Heart left ventricle (tissue), 16 donors: ENCODE measurements around the gene WBP2NL. TPM values are rescaled to one million over a fixed set of nuclear protein-coding genes. Genes with fewer than 3 reads are reported as not detected.

Source experiments
- ATAC-seq, 4 donors: fragments of 200-7000 bp; cut with Tn5 transposase; one replicate each; pipeline ENCODE4 v1.9.1; 2020 to 2022; ENCODE audit warnings: moderate library complexity in 4 of 4, mild to moderate bottlenecking in 3 of 4, moderate number of reproducible peaks in 1 of 4
- DNase-seq, 5 donors: peaks; one replicate each; pipeline ENCODE4 v3.0.0-alpha.2; 2020
- H3K27ac ChIP-seq, 12 donors: fragments of 200-600 bp; sonication (generic) in 4 of 12; one replicate each; pipeline versions ENCODE4 v1.5.0 to v1.8.0; 2016 to 2022; ENCODE audit warnings: mild to moderate bottlenecking in 2 of 12
- H3K27me3 ChIP-seq, 9 donors: fragments of 200-600 bp; sonication (generic) in 2 of 9; one replicate each; pipeline versions ENCODE4 v1.5.1 to v1.8.0; 2016 to 2022; ENCODE audit warnings: mild to moderate bottlenecking in 3 of 9
- H3K36me3 ChIP-seq, 9 donors: fragments of 200-600 bp; sonication (generic) in 2 of 9; one replicate each; pipeline versions ENCODE4 v1.5.0 to v1.8.0; 2018 to 2022; ENCODE audit warnings: mild to moderate bottlenecking in 2 of 9
- H3K4me1 ChIP-seq, 12 donors: fragments of 200-600 bp; sonication (generic) in 4 of 12; one replicate each; pipeline versions ENCODE4 v1.5.0 to v1.8.0; 2016 to 2022; ENCODE audit warnings: mild to moderate bottlenecking in 3 of 12
- H3K4me3 ChIP-seq, 12 donors: fragments of 200-600 bp; sonication (generic) in 4 of 12; one replicate each; pipeline versions ENCODE4 v1.5.0 to v1.8.0; 2017 to 2022; ENCODE audit warnings: mild to moderate bottlenecking in 9 of 12, moderate library complexity in 4 of 12
- H3K9me3 ChIP-seq, 12 donors: fragments of 200-600 bp; sonication (generic) in 4 of 12; one replicate each; pipeline versions ENCODE4 v1.5.0 to v1.8.0; 2016 to 2022; ENCODE audit warnings: mild to moderate bottlenecking in 1 of 12
- CTCF ChIP-seq, 12 donors: fragments of 200-600 bp; sonication (generic) in 4 of 12; IDR thresholded peaks; one replicate each; pipeline versions ENCODE4 v1.5.0 to v1.8.0; 2018 to 2022; ENCODE audit warnings: antibody characterized with exemption in 12 of 12, mild to moderate bottlenecking in 5 of 12
- POLR2A ChIP-seq, 2 donors: fragments of 450-650 bp; IDR thresholded peaks; one replicate each; pipeline ENCODE4 v1.6.1; 2017; ENCODE audit warnings: antibody characterized with exemption in 2 of 2, mild to moderate bottlenecking in 2 of 2, moderate library complexity in 2 of 2
- WGBS, 4 donors: extraction: QIAGEN DNeasy Blood & Tissue Kit in 2 of 4; methylation state at CpG; one replicate each; pipeline versions ENCODE4 v1.1.5 to v1.1.7; 2013 to 2018; 5-methylcytosine and 5-hydroxymethylcytosine counted together
- intact Hi-C, 10 donors: fragments of 100-400 bp; cut with DNase I; formaldehyde crosslinking; loops; one replicate each; pipeline versions ENCODE4 v1.11.1 to v1.14.2; 2022
- polyA plus RNA-seq, 2 donors: library from polyadenylated mRNA; stranded (reverse); fragments of 200-250 nt; gene quantifications; one replicate each; pipeline ENCODE4 v1.2.3, GENCODE V29; 2013
- total RNA-seq, 9 donors: library from RNA; depleted of rRNA in 2 of 9; stranded (reverse); fragments of >200 nt in 2 of 9; fragmentation: NEBNext Ultra II Directional in 3 of 9; extraction: Animal tissue kit (Norgen Biotek cat#: 25700) in 3 of 9; gene quantifications; one replicate each; pipeline versions ENCODE4 v1.1.0 to v1.2.4, GENCODE V29; 2016 to 2023
- donor health status: ischemic (EF 13 %, LVEDD 7.1; RV severe dilation, severe dysfunction).
- donor health status: healthy with polysubstance abuse.
- donor health status: DM: no; HTN: yes; CAD: no.
- donor health status: DM: no; HTN: no; CAD: no.
- donor health status: ischemic (EF 25% LVEDD 6.9; RV normal size, moderate dysfunction).
- donor health status: ischemic (EF 25% LVEDD 5.7; RV mildly dilated, moderate dysfunction).
- donor health status: healthy.
- donor health status: DM: yes; HTN: yes; CAD: no.
- donor health status: ischemic (EF 35%, LVEDD 5.7; RV mildly dilated, moderate dysfunction).
- donor health status: nonischemic (EF 11% LVEDD 7.7; RV severe dilation, severe dysfunction).
- donor health status: DM: yes; HTN: yes; CAD: no.
- donor health status: PGD.
- donor health status: ischemic (EF 29% LVEDD 5.4; RV normal size, mild dysfunction).
- donor health status: nonischemic (EF 23%, LVEDD 6.1; RV moderate dilation, normal function).

Gene WBP2NL
- total and polyA plus RNA-seq, 11 donors = 0.11 to 1.1 (median 0.38) TPM; not detected in 1

GRCh38 chr22:41976070-41976901 lies 22.3 kb upstream of the WBP2NL start:
- peak in 3 of 5 donors; percentile 27 to 66 (median 40) for DNase-seq
- Histone ChIP-seq H3K4me3 (peak overlapping the region; percentile 10 to 61 (median 42)), H3K36me3 (no peaks in the 10 kb centered on the region), H3K27me3 (peaks cover 4 to 58% (median 31%) of the 10 kb centered on the region in 9 donors), H3K27ac (no peak overlapping the region), H3K4me1 (peaks cover 0 to 12% (median 3%) of the 10 kb centered on the region in 12 donors), H3K9me3 (no peaks in the 10 kb centered on the region)
- intact Hi-C loops = loop anchor here in 1 of 10 donors (10.0 kb wide), 1 partner anchor 499 kb away; no protein-coding TSS in a partner anchor
- TF ChIP-seq POLR2A (IDR thresholded peaks at IDR 0.05) = no peak
- no peak for TF ChIP-seq CTCF (IDR thresholded peaks at IDR 0.05)
- peak in 2 of 4 donors; percentile 41 to 74 for ATAC-seq
- WGBS, 4 donors = 2 to 7% (median 3%) methylated on average over 23 to 72 of the region's 72 CpGs

- intact Hi-C loops = loop anchor here in 1 of 10 donors (10.0 kb wide), 1 partner anchor 498 kb away; no protein-coding TSS in a partner anchor
- DNase-seq = no peak
- Histone ChIP-seq H3K4me1 (peaks cover 0 to 12% (median 3%) of the 10 kb centered on the region in 12 donors), H3K27me3 (peaks cover 4 to 56% (median 25%) of the 10 kb centered on the region in 9 donors), H3K36me3 (no peaks in the 10 kb centered on the region), H3K27ac (no peak overlapping the region), H3K4me3 (peak overlapping the region in 9 of 12 donors; percentile 27 to 54 (median 44)), H3K9me3 (no peaks in the 10 kb centered on the region)
- 3 to 8% (median 4%) methylated on average over 7 to 46 of the region's 46 CpGs for WGBS, 4 donors
- no peak for ATAC-seq
- TF ChIP-seq CTCF (IDR thresholded peaks at IDR 0.05) (no peak), POLR2A (IDR thresholded peaks at IDR 0.05) (no peak)
Observed at GRCh38 chr22:41976961-41977566, 21.5 kb upstream of the WBP2NL start.

GRCh38 chr22:41978732-41979131 lies 19.9 kb upstream of the WBP2NL start:
- 92 to 100% (median 95%) methylated on average over 1 of the region's 1 CpG for WGBS, 4 donors
- TF ChIP-seq CTCF (IDR thresholded peaks at IDR 0.05) (no peak), POLR2A (IDR thresholded peaks at IDR 0.05) (no peak)
- DNase-seq (no peak), ATAC-seq (no peak)
- Histone ChIP-seq H3K27ac (no peak overlapping the region), H3K36me3 (no peaks in the 10 kb centered on the region), H3K4me1 (peaks cover 0 to 12% (median 3%) of the 10 kb centered on the region in 12 donors), H3K27me3 (peaks cover 4 to 41% (median 24%) of the 10 kb centered on the region in 9 donors), H3K9me3 (no peaks in the 10 kb centered on the region), H3K4me3 (no peak overlapping the region)
- intact Hi-C loops = loop anchor here in 1 of 10 donors (10.0 kb wide), 1 partner anchor 496 kb away; no protein-coding TSS in a partner anchor
